Gastrocnemius medialis (tissue), 4 donors: Measurements from ENCODE around the gene IPO5. TPM values are rescaled to one million over a fixed set of nuclear protein-coding genes. Genes with fewer than 3 reads are reported as not detected.

Experiments
- ATAC-seq, 2 donors: fragments of 150-250 bp; one replicate each; pipeline ENCODE4 v1.9.1; 2016
- DNase-seq, 2 donors: peaks; one replicate each; pipeline ENCODE4 v3.0.0-alpha.2; 2019
- H3K27ac ChIP-seq, 4 donors: fragments of 200-600 bp; sonication (generic); 1 replicate in 1 of 4; 2 replicates in 3 of 4; pipeline ENCODE4 v1.5.1; 2016 to 2018; ENCODE audit warnings: mild to moderate bottlenecking in 2 of 4, moderate library complexity in 1 of 4
- H3K27me3 ChIP-seq, 3 donors: fragments of 200-600 bp; sonication (generic) in 2 of 3; 1 replicate in 1 of 3; 2 replicates in 2 of 3; pipeline versions ENCODE4 v1.5.1 to v1.6.0; 2016 to 2019; ENCODE audit warnings: mild to moderate bottlenecking in 1 of 3, moderate library complexity in 1 of 3
- H3K36me3 ChIP-seq, 2 donors: fragments of 200-600 bp; sonication (generic) in 1 of 2; one replicate each; pipeline ENCODE4 v1.5.1; 2017 to 2018
- H3K4me1 ChIP-seq, 2 donors: fragments of 200-600 bp; sonication (generic) in 1 of 2; one replicate each; pipeline ENCODE4 v1.5.1; 2016 to 2017; ENCODE audit warnings: mild to moderate bottlenecking in 2 of 2
- H3K4me3 ChIP-seq, 4 donors: fragments of 200-600 bp; sonication (generic) in 3 of 4; 1 replicate in 1 of 4; 2 replicates in 3 of 4; pipeline ENCODE4 v1.5.1; 2016 to 2019; ENCODE audit warnings: mild to moderate bottlenecking in 2 of 4
- H3K9me3 ChIP-seq, 3 donors: fragments of 200-600 bp; sonication (generic) in 2 of 3; 1 replicate in 1 of 3; 2 replicates in 2 of 3; pipeline ENCODE4 v1.5.1; 2016 to 2019
- CTCF ChIP-seq, 5 experiments: fragments of 450-650 bp in 3 of 5; fragments of 200-600 bp in 2 of 5; sonication (generic) in 2 of 5; IDR thresholded peaks in 4 of 5; conservative IDR thresholded peaks in 1 of 5; 1 replicate in 4 of 5; 2 replicates in 1 of 5; pipeline ENCODE4 v1.5.1; 2016 to 2019; ENCODE audit warnings: antibody characterized with exemption in 5 of 5, mild to moderate bottlenecking in 3 of 5, moderate library complexity in 3 of 5
- POLR2A ChIP-seq, 2 donors: fragments of 450-650 bp; IDR thresholded peaks; one replicate each; pipeline ENCODE4 v1.6.1; 2017; ENCODE audit warnings: antibody characterized with exemption in 2 of 2, mild to moderate bottlenecking in 2 of 2, moderate library complexity in 2 of 2
- in situ Hi-C, 4 donors: fragments of 200-750 bp; cut with MboI; loops; one replicate each; pipeline versions ENCODE4 v1.15.0 to v1.8.0; 2017; ENCODE audit warnings: low sequenced_read_pairs in 4 of 4
- intact Hi-C: fragments of 100-400 bp; cut with DNase I; formaldehyde crosslinking; loops from one replicate; pipeline ENCODE4 v1.15.1; 2023; ENCODE audit warnings: low total_unique reads
- total RNA-seq, 4 donors: library from RNA; depleted of rRNA; stranded (reverse); fragments of >200 nt; gene quantifications; one replicate each; pipeline versions ENCODE4 v1.1.0 to v1.2.3, GENCODE V29; 2016

Gene IPO5
- total RNA-seq, 4 donors from 2014 or later, result 157 to 184 (median 177) TPM

- TF ChIP-seq CTCF (IDR thresholded peaks at IDR 0.05 in 4 of 5, conservative IDR thresholded peaks at IDR 0.05 in 1 of 5) (no peak), POLR2A (IDR thresholded peaks at IDR 0.05) (no peak)
- H3K9me3 ChIP-seq, result no peaks in the 10 kb centered on the region
- no peaks in the 10 kb centered on the region for H3K27me3 ChIP-seq
- intact Hi-C loops, result no loop called here
- no peak overlapping the region for H3K4me3 ChIP-seq
- in situ Hi-C loops, result no loop called here
- no peak overlapping the region for H3K27ac ChIP-seq
- no peak for DNase-seq
- ATAC-seq, result no peak
- H3K36me3 ChIP-seq, result no peaks in the 10 kb centered on the region
- H3K4me1 ChIP-seq, result no peaks in the 10 kb centered on the region
Observed at GRCh38 chr13:98065468-98065867, 112.0 kb downstream of the IPO5 start.

GRCh38 chr13:98066636-98067035, 113.2 kb downstream of the IPO5 start:
- no peak for ATAC-seq
- Histone ChIP-seq H3K4me1 (no peaks in the 10 kb centered on the region), H3K4me3 (no peak overlapping the region), H3K9me3 (no peaks in the 10 kb centered on the region), H3K27me3 (no peaks in the 10 kb centered on the region), H3K27ac (no peak overlapping the region), H3K36me3 (no peaks in the 10 kb centered on the region)
- no peak for DNase-seq
- intact Hi-C loops, result no loop called here
- TF ChIP-seq POLR2A (IDR thresholded peaks at IDR 0.05) (no peak), CTCF (IDR thresholded peaks at IDR 0.05 in 4 of 5, conservative IDR thresholded peaks at IDR 0.05 in 1 of 5) (no peak)
- in situ Hi-C loops, result no loop called here

- no peak for DNase-seq
- TF ChIP-seq CTCF (IDR thresholded peaks at IDR 0.05 in 4 of 5, conservative IDR thresholded peaks at IDR 0.05 in 1 of 5) (no peak), POLR2A (IDR thresholded peaks at IDR 0.05) (no peak)
- H3K27ac ChIP-seq, result no peak overlapping the region
- no peaks in the 10 kb centered on the region for H3K36me3 ChIP-seq
- no peak for ATAC-seq
- intact Hi-C loops, result no loop called here
- no peak overlapping the region for H3K4me3 ChIP-seq
- no peaks in the 10 kb centered on the region for H3K27me3 ChIP-seq
- in situ Hi-C loops, result no loop called here
- no peaks in the 10 kb centered on the region for H3K4me1 ChIP-seq
- no peaks in the 10 kb centered on the region for H3K9me3 ChIP-seq
Observed at GRCh38 chr13:98068521-98068920, 115.0 kb downstream of the IPO5 start.

GRCh38 chr13:98069985-98070384, 116.5 kb downstream of the IPO5 start:
- Histone ChIP-seq H3K4me3 (no peak overlapping the region), H3K27ac (no peak overlapping the region), H3K9me3 (no peaks in the 10 kb centered on the region), H3K4me1 (no peaks in the 10 kb centered on the region), H3K36me3 (no peaks in the 10 kb centered on the region), H3K27me3 (no peaks in the 10 kb centered on the region)
- in situ Hi-C loops (no loop called here), intact Hi-C loops (no loop called here)
- no peak for TF ChIP-seq POLR2A (IDR thresholded peaks at IDR 0.05)
- no peak for TF ChIP-seq CTCF (IDR thresholded peaks at IDR 0.05 in 4 of 5, conservative IDR thresholded peaks at IDR 0.05 in 1 of 5)
- ATAC-seq (no peak), DNase-seq (no peak)

- Histone ChIP-seq H3K4me3 (no peak overlapping the region), H3K4me1 (no peaks in the 10 kb centered on the region), H3K27me3 (no peaks in the 10 kb centered on the region), H3K9me3 (no peaks in the 10 kb centered on the region), H3K36me3 (no peaks in the 10 kb centered on the region), H3K27ac (no peak overlapping the region)
- no peak for TF ChIP-seq CTCF (IDR thresholded peaks at IDR 0.05 in 4 of 5, conservative IDR thresholded peaks at IDR 0.05 in 1 of 5)
- TF ChIP-seq POLR2A (IDR thresholded peaks at IDR 0.05), result no peak
- DNase-seq, result no peak
- in situ Hi-C loops (no loop called here), intact Hi-C loops (no loop called here)
- ATAC-seq, result no peak
Observed at GRCh38 chr13:98071316-98071715, 117.8 kb downstream of the IPO5 start.
